Lung (tissue), 12 donors: ENCODE data around the gene MAST4. TPM values are rescaled to one million over a fixed set of nuclear protein-coding genes. Genes with fewer than 3 reads are reported as not detected.

Source experiments
- ATAC-seq: fragments of 200-7000 bp; cut with Tn5 transposase; one replicate; pipeline ENCODE4 v1.9.1; 2020; ENCODE audit warnings: moderate number of reproducible peaks; ENCODE audit not compliant: insufficient read depth, low FRiP score
- DNase-seq, 3 donors: peaks; one replicate each; pipeline ENCODE4 v3.0.0-alpha.2; 2013 to 2017
- H3K27ac ChIP-seq, 2 donors: one replicate each; pipeline ENCODE4 v1.5.1; 2013; ENCODE audit warnings: mild to moderate bottlenecking in 2 of 2, moderate library complexity in 2 of 2, control low read depth in 1 of 2, inconsistent platforms in 1 of 2, low read depth in 1 of 2, low read length in 1 of 2
- H3K27me3 ChIP-seq, 3 donors: one replicate each; pipeline ENCODE4 v1.5.1; 2013; ENCODE audit warnings: low read length in 2 of 3; ENCODE audit not compliant: control insufficient read depth in 3 of 3, insufficient read depth in 3 of 3
- H3K36me3 ChIP-seq, 4 donors: one replicate each; pipeline ENCODE4 v1.5.1; 2013; ENCODE audit warnings: low read length in 4 of 4, mild to moderate bottlenecking in 1 of 4, moderate library complexity in 1 of 4; ENCODE audit not compliant: control insufficient read depth in 4 of 4, insufficient read depth in 4 of 4
- H3K4me1 ChIP-seq, 5 donors: one replicate each; pipeline ENCODE4 v1.5.1; 2013; ENCODE audit warnings: low read length in 5 of 5, mild to moderate bottlenecking in 2 of 5, moderate library complexity in 1 of 5; ENCODE audit not compliant: control insufficient read depth in 5 of 5, insufficient read depth in 5 of 5
- H3K4me3 ChIP-seq: one replicate; pipeline ENCODE4 v1.5.1; 2013; ENCODE audit warnings: mild to moderate bottlenecking, control low read depth, moderate library complexity
- H3K9ac ChIP-seq, 2 donors: one replicate each; pipeline ENCODE4 v1.5.1; 2013; ENCODE audit warnings: low read length in 2 of 2, control low read depth in 1 of 2; ENCODE audit not compliant: insufficient read depth in 1 of 2
- H3K9me3 ChIP-seq, 4 donors: one replicate each; pipeline ENCODE4 v1.5.1; 2013; ENCODE audit warnings: low read length in 3 of 4, mild to moderate bottlenecking in 1 of 4, moderate library complexity in 1 of 4; ENCODE audit not compliant: control insufficient read depth in 4 of 4, insufficient read depth in 3 of 4
- WGBS, 2 donors: extraction: QIAGEN DNeasy Blood & Tissue Kit; methylation state at CpG; one replicate each; pipeline ENCODE4 v1.1.7; 2013; 5-methylcytosine and 5-hydroxymethylcytosine counted together
- polyA plus RNA-seq, 2 donors: library from polyadenylated mRNA; stranded (reverse); fragments of 200-250 nt; gene quantifications; one replicate each; pipeline ENCODE4 v1.2.1, GENCODE V29; 2013
- total RNA-seq, 2 donors: library from RNA; depleted of rRNA in 1 of 2; stranded (reverse); fragments of >200 nt in 1 of 2; gene quantifications; one replicate each; pipeline ENCODE4 v1.2.1, GENCODE V29; 2014 to 2021
- TF ChIP-seq, protein P1 (sequence below): IDR thresholded peaks from 2 replicates; pipeline ENCODE4 v1.5.1; 2012; ENCODE audit warnings: mild to moderate bottlenecking; ENCODE audit errors: control extremely low read depth, extremely low read depth
- donor health status: control.
- donor health status: control.
- donor health status: Bipolar disorder and iron deficiency.
- donor health status: healthy.
- donor health status: DM: yes; HTN: yes; CAD: no.

MAST4 gene
- total and polyA plus RNA-seq, 4 donors: 13.9 to 153 (median 46.2) TPM

DNA sequence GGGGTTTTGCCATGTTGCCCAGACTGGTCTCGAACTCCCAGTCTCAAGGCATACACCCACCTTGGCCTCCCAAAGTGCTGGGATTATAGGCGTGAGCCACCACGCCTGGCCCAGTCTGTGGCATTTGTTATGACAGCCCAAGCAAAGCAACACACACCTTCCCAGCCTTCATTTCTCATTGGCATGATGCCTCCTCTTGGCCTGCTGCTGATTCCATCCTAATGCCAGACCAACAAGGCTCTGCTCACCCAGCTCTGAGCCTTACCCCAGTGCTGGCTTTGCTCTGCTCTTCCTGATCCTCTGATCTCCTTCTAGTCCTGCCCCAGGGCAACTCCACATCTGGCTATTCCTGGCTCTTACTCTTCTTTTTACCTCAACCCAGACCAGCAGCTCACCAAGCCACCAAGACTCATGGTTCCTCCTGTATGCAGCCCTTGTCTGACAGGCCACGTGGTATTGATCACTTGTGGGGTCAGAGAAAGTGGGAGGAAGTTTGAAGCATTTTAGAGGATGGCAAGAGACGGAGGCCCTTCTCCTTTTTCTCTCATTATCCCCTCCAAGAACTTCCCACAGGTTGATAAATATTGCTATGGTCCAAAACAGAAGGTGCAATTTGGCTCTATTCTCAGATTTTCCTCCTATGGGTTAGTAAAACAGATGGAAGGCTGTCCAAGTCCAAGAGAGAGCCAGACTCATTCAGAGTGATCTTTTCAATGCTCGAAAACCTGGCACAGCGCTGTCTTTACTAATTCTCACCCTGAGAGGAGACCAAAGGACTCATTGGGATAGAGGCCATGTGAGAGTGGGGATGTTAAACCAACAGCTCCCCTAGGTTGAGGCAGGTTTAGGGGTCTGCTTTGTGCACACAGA, 599.4 kb downstream of the MAST4 start:
- ATAC-seq (no peak), DNase-seq (no peak)
- TF ChIP-seq, protein P1, sequence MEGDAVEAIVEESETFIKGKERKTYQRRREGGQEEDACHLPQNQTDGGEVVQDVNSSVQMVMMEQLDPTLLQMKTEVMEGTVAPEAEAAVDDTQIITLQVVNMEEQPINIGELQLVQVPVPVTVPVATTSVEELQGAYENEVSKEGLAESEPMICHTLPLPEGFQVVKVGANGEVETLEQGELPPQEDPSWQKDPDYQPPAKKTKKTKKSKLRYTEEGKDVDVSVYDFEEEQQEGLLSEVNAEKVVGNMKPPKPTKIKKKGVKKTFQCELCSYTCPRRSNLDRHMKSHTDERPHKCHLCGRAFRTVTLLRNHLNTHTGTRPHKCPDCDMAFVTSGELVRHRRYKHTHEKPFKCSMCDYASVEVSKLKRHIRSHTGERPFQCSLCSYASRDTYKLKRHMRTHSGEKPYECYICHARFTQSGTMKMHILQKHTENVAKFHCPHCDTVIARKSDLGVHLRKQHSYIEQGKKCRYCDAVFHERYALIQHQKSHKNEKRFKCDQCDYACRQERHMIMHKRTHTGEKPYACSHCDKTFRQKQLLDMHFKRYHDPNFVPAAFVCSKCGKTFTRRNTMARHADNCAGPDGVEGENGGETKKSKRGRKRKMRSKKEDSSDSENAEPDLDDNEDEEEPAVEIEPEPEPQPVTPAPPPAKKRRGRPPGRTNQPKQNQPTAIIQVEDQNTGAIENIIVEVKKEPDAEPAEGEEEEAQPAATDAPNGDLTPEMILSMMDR: no peak
- no peak overlapping the region for H3K27ac ChIP-seq
- no peak overlapping the region for H3K9ac ChIP-seq
- no peaks in the 10 kb centered on the region for H3K9me3 ChIP-seq
- no peak overlapping the region for H3K4me3 ChIP-seq
- 84 to 86% methylated on average over 7 of the region's 7 CpGs for WGBS, 2 donors
- H3K4me1 ChIP-seq: peaks cover 0 to 37% (median 6%) of the 10 kb centered on the region in 5 donors
- no peaks in the 10 kb centered on the region for H3K27me3 ChIP-seq
- H3K36me3 ChIP-seq: no peaks in the 10 kb centered on the region

DNA sequence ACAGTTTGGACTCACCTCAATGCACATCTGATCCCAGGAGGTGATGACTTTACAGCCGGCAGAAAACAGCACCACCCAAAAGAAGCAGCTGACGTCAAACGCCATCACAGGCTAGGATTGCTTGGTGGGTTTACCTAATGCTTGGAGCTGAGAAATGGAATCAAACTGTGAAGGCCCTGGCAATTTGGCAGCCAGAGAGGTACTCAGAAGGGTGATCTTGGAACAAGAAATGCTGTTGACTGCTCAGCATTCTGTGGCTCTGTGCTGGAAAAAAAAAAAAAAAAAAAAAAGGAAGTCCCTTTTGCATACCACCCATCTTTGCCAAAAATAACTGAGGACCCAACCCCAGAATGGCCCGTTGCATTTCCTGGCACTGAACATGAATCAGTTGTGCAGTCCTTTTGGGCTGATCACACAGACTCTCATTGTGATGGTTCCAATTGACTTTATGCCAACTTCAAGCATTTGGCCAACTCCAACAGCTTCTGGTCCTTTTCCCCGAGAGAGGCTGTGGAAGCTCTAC, 600.4 kb downstream of the MAST4 start, which contains the start of gene CD180:
Gene CD180 (minus strand): TSS at position 263 of the 523 bp plus-strand sequence. CDS start 158 bp downstream, at position 105.
- H3K36me3 ChIP-seq: no peaks in the 10 kb centered on the region
- H3K4me1 ChIP-seq: peaks cover 0 to 27% (median 6%) of the 10 kb centered on the region in 5 donors
- ATAC-seq (no peak), DNase-seq (peak; percentile 43 to 77 (median 56))
- TF ChIP-seq, protein P1: no peak
- H3K4me3 ChIP-seq: no peak within 1 kb of the TSS
- H3K27me3 ChIP-seq: no peaks in the 10 kb centered on the region
- peaks cover 0 to 2% (median 0%) of the 10 kb centered on the region in 4 donors for H3K9me3 ChIP-seq
- 49 to 63% methylated on average over 5 of the region's 5 CpGs for WGBS, 2 donors
- no peak within 1 kb of the TSS for H3K9ac ChIP-seq
- H3K27ac ChIP-seq: no peak within 1 kb of the TSS

DNA sequence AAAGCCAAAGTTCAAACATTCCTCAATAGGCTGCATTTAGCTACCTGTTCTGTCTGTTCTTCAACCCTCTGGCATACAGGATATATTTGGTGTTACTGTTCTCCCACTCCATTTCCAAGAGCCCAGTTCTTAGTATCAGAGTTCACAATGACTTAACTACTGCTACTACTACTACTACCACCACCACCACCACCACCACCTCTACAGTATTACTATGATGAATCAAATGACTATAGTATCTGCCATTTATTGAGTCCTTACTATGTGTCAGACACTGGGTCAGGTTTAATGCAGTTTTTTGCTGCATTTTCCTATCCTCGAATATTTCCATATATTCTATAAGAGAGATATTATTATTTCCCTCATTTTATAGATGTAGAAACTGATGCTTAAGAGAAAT, 601.3 kb downstream of the MAST4 start:
- Histone ChIP-seq H3K4me1 (peaks cover 0 to 22% (median 6%) of the 10 kb centered on the region in 5 donors), H3K4me3 (no peak overlapping the region), H3K9ac (no peak overlapping the region), H3K36me3 (no peaks in the 10 kb centered on the region), H3K9me3 (peaks cover 0 to 2% (median 0%) of the 10 kb centered on the region in 4 donors), H3K27me3 (no peaks in the 10 kb centered on the region), H3K27ac (no peak overlapping the region)
- TF ChIP-seq, protein P1: no peak
- 87 to 94% methylated on average over 1 of the region's 1 CpG for WGBS, 2 donors
- ATAC-seq: no peak
- DNase-seq: no peak
